ENCODE data around the gene PITPNM2.

The PITPNM2 gene

DNA sequence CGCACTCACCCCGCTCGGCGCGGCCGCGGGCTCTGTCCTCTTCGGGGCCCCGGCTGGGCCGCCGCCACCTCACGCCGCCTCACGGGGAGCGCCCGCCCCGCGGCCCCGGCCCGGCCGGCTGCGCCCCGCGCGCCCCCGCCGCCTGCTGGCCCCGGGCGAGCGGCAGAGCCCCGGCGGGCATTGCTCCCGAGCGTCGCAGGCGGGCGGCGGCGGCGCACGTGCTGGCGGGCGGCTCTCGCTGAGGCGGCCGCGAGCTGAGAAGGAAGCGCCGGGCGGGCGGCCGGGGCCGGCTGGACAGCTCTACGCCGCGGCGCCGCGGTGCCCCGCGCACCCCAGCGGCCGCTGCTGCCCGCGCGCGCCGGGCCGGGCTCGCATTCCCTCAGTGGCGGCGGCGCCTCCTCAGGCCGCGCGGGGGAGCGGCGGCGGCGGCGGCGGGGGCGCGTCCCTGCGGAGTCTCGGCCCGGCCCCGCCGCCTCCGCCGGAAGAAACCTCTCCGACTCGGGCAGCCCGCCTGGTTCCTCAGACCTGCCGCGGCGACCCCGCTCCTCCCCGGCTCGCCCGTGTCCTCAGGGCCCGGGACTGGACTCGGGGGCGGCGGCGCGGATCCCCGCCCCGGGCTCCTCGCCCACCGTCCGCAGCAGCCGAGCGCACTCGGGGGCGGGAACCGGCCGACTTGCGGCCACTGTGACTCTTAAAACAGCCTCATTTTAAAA, at the start of gene PITPNM2:
Gene PITPNM2 (minus strand): TSS at position 347 of the 713 bp plus-strand sequence. CDS start 116,500 bp downstream, outside the sequence.
- DNase-seq (ENCODE audit: extremely low read depth, low read depth), result no peak
- TF ChIP-seq, protein P1, sequence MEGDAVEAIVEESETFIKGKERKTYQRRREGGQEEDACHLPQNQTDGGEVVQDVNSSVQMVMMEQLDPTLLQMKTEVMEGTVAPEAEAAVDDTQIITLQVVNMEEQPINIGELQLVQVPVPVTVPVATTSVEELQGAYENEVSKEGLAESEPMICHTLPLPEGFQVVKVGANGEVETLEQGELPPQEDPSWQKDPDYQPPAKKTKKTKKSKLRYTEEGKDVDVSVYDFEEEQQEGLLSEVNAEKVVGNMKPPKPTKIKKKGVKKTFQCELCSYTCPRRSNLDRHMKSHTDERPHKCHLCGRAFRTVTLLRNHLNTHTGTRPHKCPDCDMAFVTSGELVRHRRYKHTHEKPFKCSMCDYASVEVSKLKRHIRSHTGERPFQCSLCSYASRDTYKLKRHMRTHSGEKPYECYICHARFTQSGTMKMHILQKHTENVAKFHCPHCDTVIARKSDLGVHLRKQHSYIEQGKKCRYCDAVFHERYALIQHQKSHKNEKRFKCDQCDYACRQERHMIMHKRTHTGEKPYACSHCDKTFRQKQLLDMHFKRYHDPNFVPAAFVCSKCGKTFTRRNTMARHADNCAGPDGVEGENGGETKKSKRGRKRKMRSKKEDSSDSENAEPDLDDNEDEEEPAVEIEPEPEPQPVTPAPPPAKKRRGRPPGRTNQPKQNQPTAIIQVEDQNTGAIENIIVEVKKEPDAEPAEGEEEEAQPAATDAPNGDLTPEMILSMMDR (IDR thresholded peaks at IDR 0.05; ENCODE audit: low read depth, low read length, missing control alignments), result no peak
- H3K4me3 ChIP-seq (replicated peaks; ENCODE audit: low read depth, low read length), result peak within 1 kb of the TSS; percentile 56

DNA sequence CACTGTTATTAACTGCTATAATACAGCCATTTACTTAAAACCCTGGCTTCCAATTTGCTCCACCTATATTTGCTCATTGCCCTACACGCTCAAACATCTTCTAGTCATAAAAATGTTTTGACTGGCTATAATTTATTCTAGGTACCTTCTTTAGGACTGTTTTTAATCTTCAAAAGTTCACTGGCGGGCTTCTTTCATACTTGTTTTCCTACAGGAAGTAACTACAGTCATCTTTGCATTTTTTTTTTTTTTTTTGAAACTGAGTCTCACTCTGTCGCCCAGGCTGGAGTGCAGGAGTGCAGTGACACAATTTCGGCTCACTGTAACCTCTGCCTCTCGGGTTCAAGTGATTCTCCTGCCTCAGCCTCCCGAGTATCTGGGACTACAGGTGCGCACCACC, 49.5 kb upstream of the PITPNM2 start:
- no peak overlapping the region for H3K4me3 ChIP-seq (replicated peaks; ENCODE audit: low read depth, low read length)
- no peak for DNase-seq (ENCODE audit: extremely low read depth, low read depth)
- TF ChIP-seq, protein P1 (IDR thresholded peaks at IDR 0.05; ENCODE audit: low read depth, low read length, missing control alignments), result no peak

DNA sequence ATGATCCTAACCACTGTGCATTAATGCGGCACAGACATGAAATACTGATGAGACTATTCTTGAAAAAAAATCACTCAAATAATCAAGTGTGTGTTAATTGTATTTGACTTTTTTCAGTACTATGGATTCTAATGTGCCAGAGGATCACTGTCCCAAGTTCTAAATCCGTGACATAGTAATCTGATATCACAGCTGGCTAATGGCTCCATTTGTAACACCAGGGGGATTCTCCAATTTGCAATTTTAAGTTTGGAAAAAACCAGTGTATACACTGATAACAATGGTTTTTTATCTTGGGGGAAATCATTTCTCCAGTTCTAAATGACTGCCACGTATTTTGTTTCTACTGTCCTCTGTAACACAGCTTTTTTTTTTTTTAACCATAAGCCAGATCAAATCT, 49.0 kb upstream of the PITPNM2 start:
- H3K4me3 ChIP-seq (replicated peaks; ENCODE audit: low read depth, low read length), result no peak overlapping the region
- no peak for DNase-seq (ENCODE audit: extremely low read depth, low read depth)
- TF ChIP-seq, protein P1 (IDR thresholded peaks at IDR 0.05; ENCODE audit: low read depth, low read length, missing control alignments), result no peak

DNA sequence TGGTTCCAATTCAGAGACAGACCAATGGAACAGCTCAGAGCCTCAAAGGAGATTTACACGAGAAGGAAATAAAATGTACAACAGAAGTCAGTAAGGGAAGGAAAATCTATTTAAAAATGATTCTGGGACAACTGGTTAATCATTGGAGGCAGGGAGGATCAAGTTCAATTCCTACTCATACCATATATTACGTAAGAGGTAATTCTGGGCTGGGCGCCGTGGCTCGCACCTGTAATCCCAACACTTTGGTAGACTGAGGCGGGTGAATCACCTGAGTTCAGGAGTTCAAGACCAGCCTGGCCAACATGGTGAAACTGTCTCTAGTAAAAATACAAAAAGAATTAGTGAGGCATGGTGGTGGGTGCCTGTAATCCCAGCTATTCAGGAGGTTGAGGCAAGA, 36.7 kb upstream of the PITPNM2 start:
- no peak for DNase-seq (ENCODE audit: extremely low read depth, low read depth)
- H3K4me3 ChIP-seq (replicated peaks; ENCODE audit: low read depth, low read length), result no peak overlapping the region
- TF ChIP-seq, protein P1 (IDR thresholded peaks at IDR 0.05; ENCODE audit: low read depth, low read length, missing control alignments), result no peak

DNA sequence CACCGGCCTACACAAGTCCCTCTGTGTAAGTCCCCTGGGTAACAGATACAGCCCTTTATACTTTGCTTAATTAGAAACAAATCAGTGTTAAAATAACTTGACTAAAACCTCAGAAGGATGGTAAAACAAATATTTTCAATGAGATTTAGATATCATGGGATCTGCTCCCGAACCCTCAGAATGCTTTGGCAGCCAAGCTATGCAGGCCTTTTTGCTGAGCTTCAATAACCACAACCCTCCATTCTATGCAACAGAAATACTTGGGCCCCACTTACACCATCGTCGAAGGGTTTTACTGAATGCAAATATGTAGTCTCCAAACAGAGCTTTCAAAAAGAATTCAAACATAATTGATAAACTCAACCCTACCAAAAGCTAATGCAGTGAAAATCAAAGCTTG, 29.3 kb upstream of the PITPNM2 start:
- no peak overlapping the region for H3K4me3 ChIP-seq (replicated peaks; ENCODE audit: low read depth, low read length)
- TF ChIP-seq, protein P1 (IDR thresholded peaks at IDR 0.05; ENCODE audit: low read depth, low read length, missing control alignments), result no peak
- DNase-seq (ENCODE audit: extremely low read depth, low read depth), result no peak

DNA sequence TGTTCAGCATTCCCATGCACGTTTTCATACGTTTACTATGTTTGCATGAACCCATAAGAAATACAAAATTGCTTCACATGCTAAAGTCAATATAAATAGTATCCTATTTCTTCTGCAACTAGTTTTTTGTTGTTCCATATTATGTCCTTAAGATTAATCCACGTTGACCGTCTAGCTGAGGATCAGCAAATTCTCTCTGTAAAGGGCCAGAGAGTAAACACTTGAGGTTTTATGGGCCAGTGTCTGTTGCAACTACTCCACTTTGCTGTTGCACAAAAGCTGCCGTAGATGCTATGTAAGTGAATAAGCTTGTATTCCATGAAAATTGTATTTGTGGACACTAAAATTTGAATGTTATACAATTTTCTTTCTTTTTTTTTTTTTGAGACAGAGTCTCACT, 21.1 kb upstream of the PITPNM2 start:
- TF ChIP-seq, protein P1 (IDR thresholded peaks at IDR 0.05; ENCODE audit: low read depth, low read length, missing control alignments), result no peak
- no peak overlapping the region for H3K4me3 ChIP-seq (replicated peaks; ENCODE audit: low read depth, low read length)
- no peak for DNase-seq (ENCODE audit: extremely low read depth, low read depth)

DNA sequence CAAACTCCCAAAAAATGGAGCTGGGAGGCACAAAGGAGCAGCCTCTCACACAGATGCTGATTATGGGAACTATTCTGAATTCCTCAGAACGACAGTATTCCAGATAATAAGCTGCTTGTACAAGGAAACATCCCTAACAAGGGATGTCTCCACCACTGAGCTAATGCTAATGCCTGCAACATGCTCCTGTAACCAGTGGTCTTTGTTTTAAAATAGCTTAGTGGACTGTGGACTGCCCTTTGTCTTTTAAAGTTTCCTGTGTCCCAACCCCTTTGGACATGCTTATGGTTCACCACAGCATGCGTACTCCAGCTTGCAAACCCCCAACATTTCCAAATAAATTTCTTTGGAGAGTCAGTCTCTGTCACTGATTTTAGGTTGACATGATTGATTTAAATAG, 16.4 kb upstream of the PITPNM2 start:
- no peak overlapping the region for H3K4me3 ChIP-seq (replicated peaks; ENCODE audit: low read depth, low read length)
- TF ChIP-seq, protein P1 (IDR thresholded peaks at IDR 0.05; ENCODE audit: low read depth, low read length, missing control alignments), result no peak
- DNase-seq (ENCODE audit: extremely low read depth, low read depth), result no peak
